RWPE2 (cell line): Measurements from ENCODE around the gene HPD.

Experiments
- ATAC-seq: fragments of 200-7000 bp; cut with Tn5 transposase; 3 replicates; pipeline ENCODE4 v1.9.1; 2021; ENCODE audit warnings: low read depth
- DNase-seq: peaks from one replicate; pipeline ENCODE4 v3.0.0-alpha.2; 2020; ENCODE audit warnings: low spot score
- H3K27ac ChIP-seq: fragments of 450-650 bp; 2 replicates; pipeline ENCODE4 v1.5.1; 2017; ENCODE audit warnings: mild to moderate bottlenecking; ENCODE audit not compliant: poor library complexity, severe bottlenecking
- H3K27me3 ChIP-seq: fragments of 250-450 bp; sonication (Bioruptor Pico); 2 replicates; pipeline ENCODE4 v1.5.1; 2021; ENCODE audit warnings: mild to moderate bottlenecking, moderate library complexity; ENCODE audit not compliant: insufficient read depth, poor library complexity, severe bottlenecking
- H3K36me3 ChIP-seq: fragments of 250-450 bp; sonication (Bioruptor Pico); 2 replicates; pipeline ENCODE4 v1.5.1; 2020; ENCODE audit warnings: low read depth, mild to moderate bottlenecking, moderate library complexity
- H3K4me1 ChIP-seq: fragments of 250-450 bp; sonication (Bioruptor Pico); 2 replicates; pipeline ENCODE4 v1.5.1; 2021; ENCODE audit warnings: mild to moderate bottlenecking, moderate library complexity; ENCODE audit not compliant: insufficient read depth, poor library complexity, severe bottlenecking
- H3K4me3 ChIP-seq: fragments of 250-450 bp; sonication (Bioruptor Pico); 2 replicates; pipeline ENCODE4 v1.5.1; 2021; ENCODE audit warnings: mild to moderate bottlenecking, moderate library complexity; ENCODE audit not compliant: severe bottlenecking
- H3K9me3 ChIP-seq: fragments of 250-450 bp; sonication (Bioruptor Pico); 2 replicates; pipeline ENCODE4 v1.5.1; 2021; ENCODE audit warnings: mild to moderate bottlenecking, moderate library complexity; ENCODE audit not compliant: severe bottlenecking
- TF ChIP-seq, protein P1 (sequence below): fragments of 450-650 bp; IDR thresholded peaks from one replicate; pipeline ENCODE4 v1.5.1; 2017; ENCODE audit warnings: mild to moderate bottlenecking, moderate library complexity; ENCODE audit not compliant: poor library complexity, severe bottlenecking

Gene HPD

DNA sequence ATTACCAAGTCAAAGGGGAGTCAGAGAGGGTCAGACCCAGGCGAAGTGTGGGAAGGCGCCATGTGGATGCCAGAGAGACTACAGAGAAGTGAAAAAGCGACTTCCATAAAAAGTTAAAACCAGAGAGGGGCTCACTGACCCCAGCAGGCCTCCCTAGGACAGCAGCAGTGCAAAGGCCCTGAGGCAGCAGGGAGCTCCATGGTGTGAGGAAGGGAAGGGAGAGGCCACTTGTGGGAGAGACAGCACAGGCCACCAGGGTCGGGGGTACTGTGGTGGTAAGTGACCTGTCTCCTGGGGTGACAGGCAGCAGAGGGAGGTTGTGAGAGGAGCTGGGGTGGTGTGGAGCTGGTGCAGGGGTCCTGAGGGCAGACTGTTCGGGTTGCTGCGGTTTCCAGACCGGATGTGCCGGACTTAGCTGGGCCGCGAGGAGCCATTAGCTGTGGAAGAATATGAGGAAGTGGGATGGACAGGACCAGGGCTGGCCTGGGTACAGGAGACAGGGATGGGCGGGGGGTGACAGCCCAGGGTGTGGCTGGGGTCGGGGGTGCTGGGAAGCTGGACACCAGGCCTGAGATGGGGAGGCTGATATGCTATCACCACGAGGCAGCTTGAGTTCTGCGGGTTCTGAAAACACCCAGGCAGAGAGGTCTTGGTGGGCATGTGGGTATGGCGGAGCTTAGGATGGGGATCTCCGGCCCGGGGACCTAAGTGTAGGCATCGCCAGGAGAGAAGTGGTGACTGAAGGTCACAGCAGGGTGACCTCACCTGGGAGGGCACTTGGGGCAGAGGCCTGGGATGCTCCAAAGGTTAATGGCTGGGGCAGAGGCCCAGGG lies 32.1 kb downstream of the HPD start:
- Histone ChIP-seq H3K36me3 (peaks cover 41% of the 10 kb centered on the region), H3K4me1 (no peaks in the 10 kb centered on the region), H3K4me3 (no peak overlapping the region), H3K9me3 (no peaks in the 10 kb centered on the region), H3K27ac (no peak overlapping the region), H3K27me3 (no peaks in the 10 kb centered on the region)
- ATAC-seq, result no peak
- DNase-seq, result peak; percentile 60
- TF ChIP-seq, protein P1, sequence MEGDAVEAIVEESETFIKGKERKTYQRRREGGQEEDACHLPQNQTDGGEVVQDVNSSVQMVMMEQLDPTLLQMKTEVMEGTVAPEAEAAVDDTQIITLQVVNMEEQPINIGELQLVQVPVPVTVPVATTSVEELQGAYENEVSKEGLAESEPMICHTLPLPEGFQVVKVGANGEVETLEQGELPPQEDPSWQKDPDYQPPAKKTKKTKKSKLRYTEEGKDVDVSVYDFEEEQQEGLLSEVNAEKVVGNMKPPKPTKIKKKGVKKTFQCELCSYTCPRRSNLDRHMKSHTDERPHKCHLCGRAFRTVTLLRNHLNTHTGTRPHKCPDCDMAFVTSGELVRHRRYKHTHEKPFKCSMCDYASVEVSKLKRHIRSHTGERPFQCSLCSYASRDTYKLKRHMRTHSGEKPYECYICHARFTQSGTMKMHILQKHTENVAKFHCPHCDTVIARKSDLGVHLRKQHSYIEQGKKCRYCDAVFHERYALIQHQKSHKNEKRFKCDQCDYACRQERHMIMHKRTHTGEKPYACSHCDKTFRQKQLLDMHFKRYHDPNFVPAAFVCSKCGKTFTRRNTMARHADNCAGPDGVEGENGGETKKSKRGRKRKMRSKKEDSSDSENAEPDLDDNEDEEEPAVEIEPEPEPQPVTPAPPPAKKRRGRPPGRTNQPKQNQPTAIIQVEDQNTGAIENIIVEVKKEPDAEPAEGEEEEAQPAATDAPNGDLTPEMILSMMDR, result no peak

DNA sequence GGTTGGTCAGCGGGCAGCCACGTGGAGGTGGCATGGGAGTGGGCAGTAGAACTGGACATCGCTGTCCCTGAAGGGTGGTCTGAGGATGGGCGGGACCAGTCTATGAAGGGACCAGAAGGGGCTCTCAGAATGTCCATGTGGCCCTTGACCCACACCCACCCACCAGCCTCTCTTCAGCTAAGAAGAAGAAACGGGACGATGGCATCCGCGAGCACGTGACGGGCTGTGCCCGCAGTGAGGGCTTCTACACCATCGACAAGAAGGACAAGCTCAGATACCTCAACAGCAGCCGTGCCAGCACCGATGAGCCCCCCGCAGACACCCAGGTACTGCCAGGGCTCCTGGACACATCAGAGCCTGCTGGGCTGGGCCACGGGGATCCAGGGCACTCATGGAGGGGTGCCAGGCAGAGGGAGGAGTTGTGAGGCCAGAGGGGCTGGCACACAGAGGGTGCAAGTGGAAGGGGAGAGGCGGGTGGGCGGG lies 33.6 kb downstream of the HPD start:
- no peaks in the 10 kb centered on the region for H3K9me3 ChIP-seq
- TF ChIP-seq, protein P1, result no peak
- no peak for ATAC-seq
- no peak overlapping the region for H3K27ac ChIP-seq
- H3K36me3 ChIP-seq, result peaks cover 50% of the 10 kb centered on the region
- peak; percentile 54 for DNase-seq
- no peak overlapping the region for H3K4me3 ChIP-seq
- H3K4me1 ChIP-seq, result no peaks in the 10 kb centered on the region
- H3K27me3 ChIP-seq, result no peaks in the 10 kb centered on the region

DNA sequence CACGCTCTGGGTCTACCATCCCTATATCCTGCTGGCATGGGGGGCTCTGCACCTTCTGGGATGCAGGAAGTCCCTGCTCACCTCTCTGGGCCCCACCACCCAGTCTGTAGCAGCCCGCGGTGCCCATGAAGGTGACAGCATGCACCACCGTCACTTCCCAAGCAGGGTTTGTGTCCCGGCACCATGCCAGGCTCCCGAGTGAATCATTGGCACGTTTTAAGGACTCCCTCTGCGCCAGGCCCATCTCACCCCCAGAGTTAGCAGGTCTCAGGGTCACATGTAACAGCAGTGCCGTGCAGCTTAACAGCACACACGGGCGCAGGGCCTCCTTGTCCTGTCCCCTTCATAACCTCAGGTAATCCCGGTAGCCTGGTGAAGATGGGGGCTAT lies 34.9 kb downstream of the HPD start:
- Histone ChIP-seq H3K4me1 (no peaks in the 10 kb centered on the region), H3K4me3 (no peak overlapping the region), H3K27ac (no peak overlapping the region), H3K9me3 (no peaks in the 10 kb centered on the region), H3K27me3 (no peaks in the 10 kb centered on the region), H3K36me3 (peaks cover 53% of the 10 kb centered on the region)
- DNase-seq, result no peak
- TF ChIP-seq, protein P1, result no peak
- ATAC-seq, result no peak

DNA sequence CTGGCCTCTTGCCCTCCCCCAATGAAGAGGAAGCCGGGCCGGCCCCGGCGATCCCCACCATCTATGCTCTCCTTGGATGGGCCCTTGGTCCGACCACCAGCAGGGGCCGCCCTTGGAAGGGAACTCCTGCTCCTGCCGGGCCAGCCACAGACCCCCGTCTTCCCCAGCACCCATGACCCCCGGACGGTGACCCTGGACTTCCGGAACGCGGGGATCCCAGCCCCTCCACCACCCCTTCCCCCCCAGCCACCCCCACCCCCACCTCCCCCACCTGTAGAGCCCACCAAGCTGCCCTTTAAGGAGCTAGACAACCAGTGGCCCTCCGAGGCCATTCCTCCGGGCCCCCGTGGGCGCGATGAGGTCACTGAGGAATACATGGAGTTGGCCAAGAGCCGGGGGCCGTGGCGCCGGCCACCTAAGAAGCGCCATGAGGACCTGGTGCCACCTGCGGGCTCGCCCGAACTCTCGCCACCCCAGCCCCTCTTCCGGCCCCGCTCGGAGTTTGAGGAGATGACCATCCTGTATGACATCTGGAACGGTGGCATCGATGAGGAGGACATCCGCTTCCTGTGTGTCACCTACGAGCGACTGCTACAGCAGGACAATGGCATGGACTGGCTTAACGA lies 35.4 kb downstream of the HPD start:
- H3K36me3 ChIP-seq, result peaks cover 53% of the 10 kb centered on the region

More for the DNA sequence above, 35.4 kb downstream of the HPD start:
- TF ChIP-seq, protein P1, result peak; percentile 8
- no peaks in the 10 kb centered on the region for H3K27me3 ChIP-seq
- no peak overlapping the region for H3K27ac ChIP-seq
- no peak overlapping the region for H3K4me3 ChIP-seq
- DNase-seq, result peak; percentile 66
- ATAC-seq, result no peak
- H3K4me1 ChIP-seq, result no peaks in the 10 kb centered on the region
- H3K9me3 ChIP-seq, result no peaks in the 10 kb centered on the region
